H4 (cell line): ENCODE results near the gene CXCL17. TPM values are rescaled to one million over a fixed set of nuclear protein-coding genes. Genes with fewer than 3 reads are reported as not detected.
A peak's percentile ranks its signal among the peaks of the same experiment; 100 is the strongest.
"Not testable (repeated sequence)": the region's sequence is repeated elsewhere in the genome, so short reads cannot be mapped to it uniquely, and the experiment has no call there.

ENCODE experiments used
- DNase-seq: peaks from one replicate; pipeline ENCODE4 v3.0.0-alpha.2; 2015; ENCODE audit warnings: low spot score
- total RNA-seq: library from RNA; depleted of rRNA; stranded (reverse); fragments of >200 nt; shearing (Covaris generic); gene quantifications from 2 replicates; pipeline ENCODE4 v1.2.3, GENCODE V29; 2014; rRNA removed

The CXCL17 gene, protein sequence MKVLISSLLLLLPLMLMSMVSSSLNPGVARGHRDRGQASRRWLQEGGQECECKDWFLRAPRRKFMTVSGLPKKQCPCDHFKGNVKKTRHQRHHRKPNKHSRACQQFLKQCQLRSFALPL
- total RNA-seq: not detected in 2 replicates

DNA sequence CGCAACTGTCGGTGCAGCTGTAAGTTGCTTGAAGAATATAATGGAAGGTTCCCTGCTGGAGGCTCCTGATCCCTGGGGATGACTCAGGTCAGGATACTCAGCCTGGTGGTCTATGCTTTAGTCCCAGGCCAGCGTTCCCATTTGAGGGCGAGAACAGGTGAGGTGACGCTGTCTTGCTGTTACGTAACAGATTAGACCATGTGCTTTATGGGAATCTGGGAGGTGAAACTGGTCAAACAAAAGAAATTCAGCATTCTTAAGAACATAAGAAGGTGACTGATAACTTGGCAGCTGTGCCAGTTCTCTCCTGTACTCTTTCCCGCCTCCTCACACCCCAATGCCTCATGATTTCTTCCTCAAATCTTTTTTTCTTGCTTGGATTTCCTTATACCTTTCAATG lies at the start of gene CXCL17:
Gene CXCL17, minus strand, starts transcription at position 114 of the 400 bp plus-strand sequence. CDS start 114 bp downstream, outside the sequence.
- DNase-seq: no peak

DNA sequence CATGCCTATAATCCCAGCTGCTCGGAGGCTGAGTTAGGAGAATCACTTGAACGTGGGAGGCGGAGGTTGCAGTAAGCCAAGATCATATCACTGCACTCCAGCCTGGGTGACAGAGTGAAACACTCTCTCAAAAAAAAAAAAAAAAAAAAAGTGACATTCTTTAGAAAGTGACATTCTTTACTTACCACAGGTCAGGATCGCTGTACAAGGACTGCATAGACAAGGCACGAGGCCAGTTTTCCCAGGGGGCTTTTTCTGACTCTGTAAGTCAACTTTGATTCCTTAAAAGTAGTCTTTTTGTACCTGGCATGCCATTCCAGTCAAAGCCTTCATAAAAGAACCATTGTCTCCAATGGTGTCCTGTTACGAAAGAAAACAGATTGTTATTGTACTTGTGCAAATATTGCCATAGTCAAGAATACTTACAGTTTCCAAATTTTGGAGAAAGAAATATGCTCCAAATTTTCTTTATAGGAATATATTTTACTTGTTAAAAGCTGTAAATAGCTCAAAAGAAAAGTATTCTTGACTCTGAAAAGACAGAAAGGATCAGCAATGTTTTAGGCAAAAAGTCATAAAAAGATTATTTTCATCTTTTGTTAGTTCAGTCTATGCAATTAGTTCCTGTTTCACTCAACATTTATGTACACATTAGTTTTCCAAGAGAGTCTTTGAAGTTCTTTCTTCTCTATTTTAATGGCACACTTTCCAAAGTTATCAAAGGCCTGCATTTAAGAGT lies 46.2 kb upstream of the CXCL17 start:
- DNase-seq: no peak

DNA sequence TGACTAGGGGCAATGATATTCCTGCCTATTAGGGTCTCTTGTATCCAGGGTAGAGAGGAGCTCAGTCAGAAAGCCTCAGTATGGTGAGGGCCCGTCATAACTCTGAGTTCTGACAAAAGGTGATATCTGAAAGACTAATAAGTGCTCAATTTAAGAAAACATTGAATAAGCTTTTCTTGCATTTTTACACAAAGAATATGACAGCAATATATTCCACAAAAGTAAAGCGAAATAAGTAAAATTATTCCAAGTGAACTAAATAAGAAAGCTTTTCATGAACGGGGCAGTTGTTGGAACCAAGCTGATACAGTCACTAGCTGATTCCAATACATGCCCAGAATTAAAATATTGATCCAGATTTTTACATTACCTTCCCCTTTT lies 45.0 kb upstream of the CXCL17 start:
- no peak for DNase-seq

DNA sequence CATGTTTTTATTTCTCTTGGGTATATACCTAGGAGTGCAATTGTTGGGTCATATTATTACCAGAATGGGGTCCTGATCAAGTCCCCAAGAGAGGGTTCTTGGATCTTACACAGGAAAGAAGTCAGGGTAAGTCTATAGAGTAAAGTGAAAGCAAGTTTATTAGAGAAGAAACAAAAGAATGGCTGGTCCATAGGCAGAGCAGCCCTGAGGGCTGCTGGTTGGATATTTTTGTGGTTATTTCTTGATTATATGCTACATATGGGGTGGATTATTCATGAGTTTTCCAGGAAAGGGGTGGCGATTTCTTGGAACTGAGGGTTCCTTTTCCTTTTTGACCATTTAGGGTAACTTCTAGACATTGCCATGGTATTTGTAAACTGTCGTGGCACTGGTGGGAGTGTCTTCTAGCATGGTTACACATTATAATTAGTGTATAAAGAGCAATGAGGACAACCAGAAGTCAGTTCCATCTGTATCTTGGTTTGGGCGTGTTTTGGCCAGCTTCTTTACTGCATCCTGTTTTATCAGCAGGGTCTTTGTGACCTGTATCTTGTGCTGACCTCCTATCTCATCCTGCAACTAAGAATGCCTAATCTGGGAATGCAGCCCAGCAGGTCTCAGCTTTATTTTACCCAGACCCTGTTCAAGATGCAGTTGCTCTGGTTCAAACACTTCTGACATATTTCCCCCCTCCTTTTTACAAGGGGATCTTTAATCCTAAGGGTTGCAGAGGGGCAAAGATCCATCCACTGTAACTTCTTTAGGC lies 44.5 kb upstream of the CXCL17 start:
- DNase-seq: peak; percentile 39

DNA sequence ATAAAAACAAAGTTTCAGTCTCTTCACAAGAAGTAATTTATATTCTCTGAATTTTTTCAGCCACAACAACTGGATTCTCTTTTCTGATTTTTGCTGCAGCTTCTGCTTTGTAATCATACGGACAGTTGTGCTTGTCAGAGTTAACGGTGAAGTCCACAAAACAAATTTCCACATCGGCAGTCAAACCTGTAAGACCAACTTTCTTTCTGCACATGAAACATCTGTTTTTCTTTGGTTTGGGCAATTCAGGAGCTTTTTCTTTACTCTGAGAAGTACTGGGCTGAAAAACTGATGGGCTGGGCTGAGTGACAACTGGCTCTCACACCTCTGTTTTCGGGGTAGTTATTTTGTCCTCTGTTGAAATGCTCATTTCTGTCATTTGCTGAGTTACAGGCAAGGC lies 42.3 kb upstream of the CXCL17 start:
- not testable (repeated sequence) for DNase-seq

DNA sequence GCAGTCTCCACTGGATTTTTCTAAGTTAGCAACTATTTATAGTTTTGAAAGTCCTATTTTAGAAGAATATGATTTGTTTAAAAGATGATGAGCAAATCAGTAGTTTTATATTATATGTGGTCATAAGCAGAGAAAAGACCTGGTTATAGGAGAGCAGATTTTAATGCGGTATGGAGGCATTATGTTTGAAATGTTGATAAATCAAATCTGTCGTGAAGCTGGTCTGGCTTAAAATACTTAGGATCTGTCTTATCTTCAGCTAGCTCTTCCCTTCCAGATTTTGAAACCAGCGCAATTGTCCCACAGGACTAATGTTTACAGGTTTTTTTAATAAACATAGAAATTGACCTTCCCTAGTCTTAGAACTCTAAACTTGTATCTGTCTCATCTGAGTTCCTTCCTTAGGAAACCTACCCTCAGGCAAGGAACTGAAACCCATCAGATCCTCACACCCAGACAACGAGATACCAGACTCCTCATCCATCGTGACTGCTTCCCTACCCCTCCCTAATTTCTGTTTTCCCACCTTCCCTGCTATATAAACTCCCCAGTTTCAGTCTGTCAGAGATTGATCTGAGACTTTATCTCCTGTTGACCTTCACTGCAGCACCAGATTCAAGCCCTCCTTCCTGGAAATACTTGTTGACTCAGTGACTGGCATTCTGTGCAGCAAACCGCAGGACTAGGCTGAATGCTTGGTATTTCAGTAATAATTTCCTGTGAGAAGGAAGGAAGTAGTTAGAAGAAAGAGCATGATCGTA lies 37.8 kb upstream of the CXCL17 start:
- DNase-seq: peak; percentile 81

DNA sequence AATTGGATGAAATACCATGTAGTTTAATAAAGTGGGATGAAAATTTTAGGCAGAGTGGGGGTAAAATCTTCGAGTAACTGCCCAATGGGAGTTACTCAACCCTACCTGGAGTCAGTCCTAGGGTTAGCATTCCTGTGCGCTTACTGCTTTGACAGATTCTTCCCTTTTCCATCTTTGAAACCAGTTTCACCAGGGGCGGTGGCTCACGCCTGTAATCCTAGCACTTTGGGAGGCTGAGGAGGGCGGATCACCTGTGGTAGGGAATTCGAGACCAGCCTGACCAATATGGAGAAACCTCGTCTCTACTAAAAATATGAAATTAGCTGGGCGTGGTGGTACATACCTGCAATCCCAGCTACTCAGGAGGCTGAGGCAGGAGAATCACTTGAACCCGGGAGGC lies 37.0 kb upstream of the CXCL17 start:
- DNase-seq: no peak

DNA sequence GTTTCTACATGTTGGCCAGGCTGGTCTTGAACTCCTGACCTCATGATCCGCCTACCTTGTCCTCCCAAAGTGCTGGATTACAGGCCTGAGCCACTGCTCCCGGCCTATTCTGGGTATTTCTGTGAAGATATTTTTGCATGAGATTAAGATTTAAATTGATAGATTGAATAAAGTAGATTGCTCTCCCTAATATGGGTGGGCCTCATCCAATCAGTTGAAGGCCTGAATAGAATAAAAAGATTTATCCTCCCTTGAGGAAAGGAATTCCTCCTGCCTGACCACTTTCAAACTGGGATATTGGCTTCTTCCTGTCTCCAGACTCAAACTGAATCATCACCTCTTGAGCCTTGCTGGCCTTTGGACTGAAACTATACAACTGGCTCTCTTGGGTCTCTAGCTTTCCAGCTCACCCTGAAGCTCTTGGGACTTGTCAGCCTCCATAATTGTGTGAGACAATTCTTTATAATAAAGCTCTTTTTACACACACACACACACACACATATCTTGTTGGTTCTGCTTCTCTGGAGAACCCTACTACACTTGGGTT lies 36.1 kb upstream of the CXCL17 start:
- DNase-seq: no peak

DNA sequence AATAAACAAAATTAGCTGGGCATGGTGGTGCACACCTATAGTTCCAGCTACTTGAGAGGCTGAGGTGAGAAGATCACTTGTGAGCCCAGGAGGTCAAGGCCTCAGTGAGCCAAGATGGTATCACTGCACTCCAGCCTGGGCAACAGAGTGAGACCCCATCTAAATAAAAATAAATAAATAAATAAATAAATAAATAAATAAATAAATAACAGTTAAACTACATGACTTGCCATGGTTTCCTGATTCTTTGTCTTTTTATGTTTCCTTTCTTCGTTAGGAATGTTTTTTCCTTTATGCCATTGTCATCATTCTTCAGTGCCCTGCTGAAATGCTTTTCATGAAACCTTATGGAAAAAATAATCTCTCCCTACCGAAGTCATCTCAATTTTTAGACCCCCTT lies 35.2 kb upstream of the CXCL17 start:
- no peak for DNase-seq

DNA sequence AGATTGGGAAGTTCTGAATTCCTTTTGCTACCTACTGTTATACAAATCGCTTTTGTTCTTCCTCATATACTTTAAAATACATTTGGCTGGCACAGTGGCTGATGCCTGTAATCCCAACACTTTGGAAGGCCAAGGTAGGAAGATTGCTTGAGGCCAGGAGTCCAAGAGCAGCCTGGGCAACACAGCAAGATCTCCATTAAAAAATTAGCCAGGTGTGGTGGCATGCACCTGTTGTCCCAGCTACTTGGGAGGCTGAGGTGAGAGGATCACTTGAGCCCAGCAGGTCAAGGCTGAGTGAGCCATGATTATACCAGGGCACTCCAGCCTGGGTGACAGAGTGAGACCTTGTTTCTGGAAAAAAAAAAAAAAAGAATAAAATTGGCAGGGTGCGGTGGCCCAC lies 34.4 kb upstream of the CXCL17 start:
- no peak for DNase-seq

DNA sequence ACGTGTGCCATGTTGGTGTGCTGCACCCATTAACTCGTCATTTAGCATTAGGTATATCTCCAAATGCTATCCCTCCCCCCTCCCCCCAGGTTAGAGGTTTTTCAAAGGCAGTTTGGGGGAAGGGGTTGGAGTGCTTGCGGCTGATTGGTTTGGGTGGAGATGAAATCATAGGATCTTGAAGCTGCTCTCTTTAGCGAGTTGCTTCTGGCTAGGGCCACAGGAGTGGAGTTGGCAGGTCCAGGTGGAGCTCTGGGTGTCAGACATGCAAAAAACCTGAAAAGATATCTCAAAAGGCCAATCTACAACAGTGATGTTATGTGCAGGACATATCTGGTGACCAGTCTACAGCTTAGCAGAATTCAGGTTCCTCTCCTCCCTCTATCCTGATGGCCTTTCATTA lies 32.6 kb upstream of the CXCL17 start:
- DNase-seq: no peak

DNA sequence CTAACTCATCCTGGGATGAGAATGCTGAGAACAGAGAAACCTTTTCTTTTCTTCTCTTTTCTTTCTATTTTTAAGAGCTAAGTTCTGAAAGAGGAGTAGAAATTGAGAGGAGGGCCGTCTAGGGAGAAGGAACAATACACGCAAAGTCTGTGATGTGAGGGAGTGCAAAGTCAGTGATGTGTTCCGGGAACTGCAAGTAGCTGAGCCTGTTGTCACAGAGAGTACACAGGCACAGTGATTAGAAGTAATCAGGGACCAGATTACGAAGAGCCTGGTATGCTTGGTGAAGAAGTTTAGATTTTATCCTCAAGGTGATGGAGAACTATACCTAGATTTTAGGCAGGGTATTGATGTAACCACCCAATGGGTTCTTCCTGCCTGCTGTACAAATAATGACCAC lies 32.0 kb upstream of the CXCL17 start:
- DNase-seq: no peak

DNA sequence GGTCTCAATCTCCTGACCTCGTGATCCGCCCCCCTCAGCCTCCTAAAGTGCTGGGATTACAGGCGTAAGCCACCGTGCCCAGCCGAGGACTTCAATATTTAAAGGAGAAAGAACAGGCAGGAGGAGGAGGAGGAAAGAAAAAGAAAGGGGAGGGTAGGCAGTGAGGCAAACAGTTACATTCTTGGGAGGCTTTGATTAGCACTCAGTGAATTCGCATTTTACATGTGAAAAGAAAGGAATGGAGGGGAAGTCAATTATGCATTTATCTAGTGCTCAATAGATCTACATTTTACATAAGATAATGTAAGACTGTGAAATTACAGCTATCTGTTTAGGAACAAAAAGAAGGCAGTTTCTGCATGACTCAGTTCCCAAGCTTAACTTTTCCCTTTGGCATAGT lies 30.9 kb upstream of the CXCL17 start:
- no peak for DNase-seq

DNA sequence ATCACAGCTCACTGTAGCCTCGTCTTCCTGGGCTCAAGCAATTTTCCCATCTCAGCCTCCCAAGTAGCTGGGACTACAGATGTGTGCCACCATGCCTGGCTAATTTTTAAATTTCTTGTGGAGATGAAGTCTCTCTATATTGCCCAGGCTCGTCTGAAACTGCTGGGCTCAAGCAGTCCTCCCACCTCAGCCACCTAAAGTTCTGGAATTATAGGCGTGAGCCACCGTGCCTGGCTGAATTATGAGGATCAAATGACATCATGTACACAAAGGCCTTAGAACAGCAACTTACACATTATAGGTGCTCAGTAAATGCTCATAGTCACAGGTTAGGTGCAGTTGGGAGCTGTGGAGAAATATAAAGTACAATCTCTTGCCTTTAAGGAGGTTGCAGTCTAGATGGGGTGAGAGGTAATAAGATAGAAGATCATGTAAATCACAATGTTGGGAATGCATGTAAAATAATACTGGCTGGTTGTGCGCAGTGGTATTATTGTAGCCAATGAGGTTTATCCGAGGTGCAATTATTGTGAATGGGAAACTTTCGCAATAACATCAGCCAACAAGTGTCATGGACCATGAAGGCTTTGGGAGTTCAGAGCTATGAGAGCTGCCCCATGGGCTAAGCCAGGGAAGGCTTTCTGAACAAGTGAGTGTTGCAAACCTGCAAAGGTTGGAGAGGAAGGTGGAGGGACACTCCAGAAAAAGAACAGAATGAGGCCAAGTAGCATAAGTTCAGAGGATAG lies 29.8 kb upstream of the CXCL17 start:
- no peak for DNase-seq

DNA sequence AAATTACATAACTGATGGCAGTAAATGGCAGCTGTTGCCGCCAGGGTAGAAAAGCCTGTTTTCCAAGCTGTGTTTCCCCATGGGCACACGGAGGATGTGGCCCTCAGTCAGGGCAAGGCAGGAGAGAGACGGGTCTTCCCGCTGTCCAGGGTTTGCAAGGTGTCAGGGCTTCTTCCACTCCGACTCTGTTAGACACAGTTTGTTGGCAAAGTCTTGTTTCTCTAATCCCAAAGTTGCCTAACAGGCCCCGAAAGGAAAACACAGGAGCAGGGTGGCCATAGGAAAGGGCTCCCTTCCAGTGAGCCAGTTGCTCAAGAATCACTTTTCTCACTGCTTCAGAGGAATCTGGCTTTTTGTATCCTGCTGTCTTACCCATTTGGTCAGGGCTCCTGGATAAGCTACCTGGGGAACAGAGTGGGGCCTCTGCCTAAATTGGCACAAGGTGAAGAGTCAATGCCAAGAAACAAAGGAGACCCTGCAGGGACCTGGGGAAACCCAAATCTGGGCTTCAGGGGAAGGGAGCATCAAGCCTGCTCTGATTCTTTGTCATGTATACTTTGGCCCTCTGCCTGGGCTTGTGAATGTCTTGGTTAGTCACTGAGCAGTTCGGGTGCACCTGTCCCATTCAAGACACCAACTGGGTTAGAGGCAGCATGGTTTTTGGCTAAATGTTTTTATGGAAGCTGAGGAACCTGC lies 29.0 kb upstream of the CXCL17 start:
- no peak for DNase-seq

DNA sequence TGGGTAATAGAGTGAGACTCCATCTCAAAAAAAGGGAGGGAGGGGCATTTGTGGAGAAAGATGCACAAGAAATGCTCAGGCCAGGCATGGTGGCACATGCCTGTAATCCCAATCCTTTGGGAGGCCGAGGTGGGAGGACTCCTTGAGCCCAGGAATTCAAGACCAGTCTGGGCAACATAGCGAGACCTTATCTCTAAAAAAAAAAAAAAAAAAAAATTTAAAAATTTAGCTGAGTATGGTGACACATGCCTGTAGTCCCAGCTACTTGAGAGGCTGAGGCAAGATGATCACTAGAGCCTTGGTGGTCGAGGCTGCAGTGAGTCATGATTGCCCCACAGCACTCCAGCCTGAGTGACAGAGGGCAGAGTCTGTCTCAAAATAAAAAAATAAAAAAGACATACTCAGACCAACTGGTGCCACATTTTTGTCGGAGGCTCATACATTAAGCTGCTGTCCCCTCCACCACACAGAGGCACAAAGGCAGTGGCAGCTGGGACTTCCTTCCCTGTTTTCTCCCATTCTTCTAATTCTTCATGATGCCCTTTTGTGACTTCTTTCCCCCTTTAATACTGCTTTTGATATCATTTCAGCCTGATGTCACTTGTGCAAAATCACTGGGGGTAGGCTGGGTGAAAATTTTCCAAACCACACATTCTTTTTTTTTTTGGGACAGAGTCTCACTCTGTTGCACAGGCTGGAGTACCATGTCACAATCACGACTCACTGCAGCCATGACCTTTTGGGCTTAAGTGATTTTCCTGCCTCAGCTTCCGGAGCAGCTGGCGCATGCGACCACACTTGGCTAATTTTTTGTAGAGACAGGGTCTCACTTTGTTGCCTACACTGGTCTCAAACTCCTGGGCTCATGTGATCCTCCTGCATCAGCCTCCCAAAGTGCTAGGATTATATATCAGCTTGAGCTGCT lies 26.8 kb upstream of the CXCL17 start:
- DNase-seq: no peak

DNA sequence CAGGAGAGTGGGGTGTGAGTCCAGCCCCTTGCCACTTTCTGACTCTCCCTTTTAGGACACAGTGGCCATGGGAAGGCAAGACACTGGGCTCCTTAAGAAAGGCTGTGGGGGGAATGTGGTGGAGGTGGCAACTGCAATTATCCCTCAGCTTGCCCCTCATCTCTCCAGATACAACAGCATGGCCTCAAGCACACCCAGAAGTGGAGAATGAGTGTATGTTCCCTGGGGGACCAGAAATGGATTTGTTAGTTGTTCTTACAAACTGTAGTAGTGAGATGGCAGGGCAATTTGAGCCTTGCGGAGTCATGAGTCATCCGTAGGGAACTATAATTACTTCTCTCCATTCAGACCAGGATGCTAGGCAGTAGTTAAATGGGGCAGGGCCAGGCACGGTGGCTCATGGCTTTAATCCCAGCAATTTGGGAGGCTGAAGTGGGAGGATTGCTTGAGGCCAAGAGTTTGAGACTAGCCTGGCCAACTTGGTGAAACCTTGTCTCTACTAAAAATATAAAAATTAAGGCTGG lies 25.6 kb upstream of the CXCL17 start:
- DNase-seq: peak; percentile 93

DNA sequence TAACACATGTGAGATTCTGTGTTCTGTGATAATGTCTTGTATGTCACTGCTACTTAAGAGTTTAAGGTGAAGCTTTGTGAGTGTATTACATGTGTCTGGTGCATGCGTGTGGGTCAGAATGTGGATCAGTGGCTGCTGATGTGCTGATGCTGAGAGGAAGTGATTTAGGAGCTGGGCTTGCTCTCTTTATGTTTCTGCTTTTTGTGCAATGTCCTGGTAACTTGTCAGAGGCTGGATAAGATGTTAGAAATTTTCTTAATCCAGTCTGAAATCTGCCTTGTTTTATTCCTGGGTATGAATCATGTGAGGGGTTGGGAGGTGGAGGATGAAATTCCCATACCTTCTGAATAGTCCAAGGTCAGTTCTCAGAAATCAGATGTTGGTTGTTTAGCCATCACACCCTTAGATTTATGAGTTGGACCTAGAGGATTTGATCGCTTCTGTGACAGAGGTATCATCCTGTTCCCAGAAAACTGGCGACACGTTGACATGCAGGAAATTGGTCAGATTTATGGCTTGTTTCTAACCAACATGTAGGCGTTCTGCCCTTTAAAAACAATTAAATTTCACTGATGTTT lies 24.5 kb upstream of the CXCL17 start:
- no peak for DNase-seq
